Measurements from ENCODE around the gene LRRTM4. TPM values are rescaled to one million over a fixed set of nuclear protein-coding genes. Genes with fewer than 3 reads are reported as not detected.
A peak's percentile ranks its signal among the peaks of the same experiment; 100 is the strongest.

Gene LRRTM4
- total RNA-seq, 1 experiment from 2014 or later: 1.1 TPM

DNA sequence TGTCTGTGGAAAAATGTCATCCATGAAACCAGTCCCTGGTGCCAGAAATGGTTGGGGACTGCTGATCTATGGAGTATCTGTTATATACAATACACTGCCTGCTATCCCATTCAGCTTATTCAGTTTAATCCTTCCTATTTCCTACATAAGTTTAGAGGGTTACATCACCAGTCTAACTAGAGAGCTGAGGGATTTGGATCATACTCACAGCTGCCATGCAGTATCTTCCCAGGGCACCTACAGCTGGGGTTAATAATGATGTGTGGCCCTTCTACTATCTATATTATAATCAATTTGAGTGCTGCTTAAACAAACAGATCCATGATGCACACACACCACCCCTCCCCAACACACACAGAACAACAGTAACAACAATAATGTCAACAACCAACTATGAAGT is 524.0 kb downstream of the LRRTM4 start:
- DNase-seq (ENCODE audit: low spot score): no peak

DNA sequence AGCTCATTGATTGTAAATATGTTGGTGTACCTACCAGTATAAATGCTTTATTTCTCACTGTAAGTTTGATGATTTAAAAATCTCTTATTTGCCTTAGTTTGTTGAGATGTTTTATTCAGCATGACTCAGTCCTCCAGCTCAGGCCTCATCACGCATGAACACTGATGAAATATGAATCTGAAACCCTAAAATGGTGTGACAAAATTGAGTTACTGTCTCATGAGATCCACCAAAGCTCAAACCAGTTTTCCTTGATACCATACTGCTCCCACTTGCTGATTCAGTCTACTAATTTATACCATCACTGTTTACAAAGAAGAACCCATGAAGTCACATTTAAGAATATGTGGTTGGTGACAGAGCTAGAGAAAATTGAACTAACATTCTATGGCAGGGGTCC is 524.9 kb downstream of the LRRTM4 start:
- DNase-seq (ENCODE audit: low spot score): no peak

DNA sequence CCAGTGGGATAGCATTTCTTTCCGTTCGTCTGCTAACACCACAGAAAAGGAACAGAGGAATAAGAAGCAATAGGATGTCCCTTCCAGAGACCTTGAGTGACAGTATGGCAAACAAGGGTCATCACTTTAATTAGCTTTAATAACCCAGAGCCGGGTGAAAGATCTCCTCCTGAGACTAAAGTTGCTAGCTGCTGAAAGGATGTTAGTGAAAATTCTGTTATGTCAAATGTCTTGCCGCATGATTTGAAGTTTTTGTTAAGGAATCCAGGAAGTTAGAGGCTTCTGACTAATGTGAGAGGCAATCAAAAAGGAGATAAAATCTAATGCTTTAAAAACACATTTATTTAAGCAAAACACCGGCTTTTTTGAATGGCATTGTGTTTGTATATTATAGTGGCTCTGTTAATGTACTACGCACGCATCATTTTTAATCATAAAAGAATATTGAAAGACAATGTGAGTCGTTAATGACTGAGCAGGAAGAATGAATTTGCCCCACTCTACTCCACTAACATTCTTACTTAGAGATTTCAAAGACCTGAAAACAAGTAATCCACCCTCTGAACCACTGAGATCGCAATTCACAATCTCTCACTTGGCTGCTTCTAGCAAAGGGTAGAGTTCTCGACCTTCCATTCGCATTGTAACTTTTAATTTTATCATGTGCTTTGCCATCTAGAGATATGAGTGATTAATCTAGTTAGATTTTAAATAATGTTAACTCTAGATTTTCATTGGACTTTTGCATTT is 536.6 kb downstream of the LRRTM4 start:
- no peak for DNase-seq (ENCODE audit: low spot score)

DNA sequence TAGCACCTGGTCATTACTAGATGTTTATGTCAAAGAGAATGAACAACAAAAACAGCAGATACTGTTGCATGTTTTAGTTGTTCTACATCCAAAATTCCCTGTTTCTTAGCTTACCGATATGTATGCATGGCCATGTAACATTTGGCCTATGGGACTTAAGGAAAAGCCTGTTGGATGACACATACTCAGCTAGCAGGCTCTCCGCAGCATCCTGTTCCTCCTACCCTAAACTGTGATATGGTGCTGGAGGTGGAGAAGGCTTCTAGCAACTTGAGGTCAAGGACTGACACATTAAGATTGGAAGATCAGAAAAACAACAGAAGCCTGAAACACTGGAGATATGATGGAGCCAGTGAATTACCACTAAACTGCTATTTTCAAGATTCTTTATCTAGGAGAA is 537.8 kb downstream of the LRRTM4 start:
- DNase-seq (ENCODE audit: low spot score): no peak

DNA sequence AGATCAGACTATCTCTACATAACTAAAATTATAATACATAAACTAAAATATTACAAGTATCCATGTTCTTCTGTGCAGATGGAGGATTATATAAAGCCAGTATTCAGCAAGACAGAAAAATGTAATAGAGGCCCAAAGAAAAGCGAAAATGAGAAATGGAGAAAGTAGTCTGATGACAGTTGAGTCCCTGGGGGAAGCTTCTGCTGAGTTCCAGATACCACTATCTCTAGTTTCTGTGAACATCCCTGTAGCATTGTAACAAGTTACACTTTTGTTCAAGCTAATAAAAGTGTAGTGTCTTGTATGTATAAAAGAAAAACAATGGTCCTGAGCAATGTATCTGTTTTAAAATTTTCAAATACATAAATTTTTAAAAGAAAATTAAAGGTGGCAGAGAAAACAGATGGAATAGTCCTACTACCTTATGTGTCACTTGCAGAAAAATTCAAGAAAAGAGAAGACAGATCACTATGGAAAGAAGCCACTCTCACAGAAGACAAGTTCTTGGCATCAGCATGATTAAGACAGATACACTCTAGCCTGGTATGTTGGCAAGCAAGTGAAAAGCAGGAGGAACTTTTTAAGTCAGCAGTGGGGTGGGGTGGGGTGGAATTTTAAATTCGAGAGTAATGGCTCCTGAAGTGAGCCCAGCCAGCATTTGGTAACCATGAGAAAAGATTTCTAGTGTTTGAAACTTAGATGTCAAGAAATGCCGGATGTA is 541.9 kb downstream of the LRRTM4 start:
- no peak for DNase-seq (ENCODE audit: low spot score)

DNA sequence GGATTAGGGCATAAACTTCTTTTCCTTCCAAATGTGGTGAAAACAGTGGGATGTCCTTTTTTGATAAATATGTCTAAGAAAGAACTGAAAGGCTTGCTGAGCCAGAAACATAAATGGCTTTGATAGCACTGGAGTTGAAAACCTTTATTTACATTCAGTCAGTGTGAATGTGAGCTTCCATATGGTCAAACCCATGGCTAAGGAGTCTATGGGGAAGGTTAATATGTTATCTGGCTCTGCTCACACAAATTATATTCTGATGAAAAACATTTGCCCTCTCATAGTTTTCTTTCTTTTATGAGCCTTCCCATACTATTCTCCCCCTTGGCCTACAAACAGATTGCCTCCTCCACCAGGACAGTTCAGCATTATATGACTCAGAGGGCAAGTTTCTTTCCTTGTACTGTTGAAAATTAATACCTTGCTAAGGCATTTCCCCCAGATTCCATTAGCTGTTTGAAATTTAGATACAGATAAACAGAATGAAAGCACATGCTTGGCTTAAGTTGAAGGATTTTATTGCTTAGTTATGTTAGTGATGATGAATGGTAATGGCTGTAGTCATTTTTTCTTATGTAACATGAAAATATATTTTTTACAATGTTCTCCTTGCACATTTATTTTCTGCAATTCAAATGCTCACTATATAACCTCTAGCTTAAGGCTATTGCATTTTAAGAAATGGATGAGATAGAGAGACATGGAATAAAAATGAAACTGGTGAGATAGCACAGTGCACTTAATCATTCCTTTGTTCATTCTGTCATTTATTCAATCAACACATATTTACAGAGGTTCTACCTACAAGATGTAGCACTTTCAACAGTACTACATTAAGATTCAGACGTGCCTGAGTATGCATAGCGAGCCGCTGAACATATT is 544.1 kb downstream of the LRRTM4 start:
- DNase-seq (ENCODE audit: low spot score): no peak

DNA sequence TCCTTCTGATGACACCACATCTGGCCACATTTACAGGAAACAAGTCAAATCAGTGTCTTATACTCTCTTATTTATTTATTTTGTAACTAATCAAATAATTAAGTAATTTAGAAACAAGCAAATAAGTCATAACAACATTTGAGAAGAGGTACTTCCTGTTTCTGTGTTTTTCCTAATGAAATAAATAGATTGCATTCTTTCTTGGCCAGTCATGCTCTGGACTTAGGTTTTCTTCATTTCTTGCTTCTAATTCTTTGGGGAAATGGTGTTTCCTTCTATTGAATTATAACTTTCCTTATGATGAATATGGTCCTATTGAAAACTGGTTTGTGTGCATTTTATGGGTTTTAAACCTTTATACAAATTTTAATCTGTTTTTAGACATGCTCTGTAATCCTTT is 546.4 kb downstream of the LRRTM4 start:
- no peak for DNase-seq (ENCODE audit: low spot score)

DNA sequence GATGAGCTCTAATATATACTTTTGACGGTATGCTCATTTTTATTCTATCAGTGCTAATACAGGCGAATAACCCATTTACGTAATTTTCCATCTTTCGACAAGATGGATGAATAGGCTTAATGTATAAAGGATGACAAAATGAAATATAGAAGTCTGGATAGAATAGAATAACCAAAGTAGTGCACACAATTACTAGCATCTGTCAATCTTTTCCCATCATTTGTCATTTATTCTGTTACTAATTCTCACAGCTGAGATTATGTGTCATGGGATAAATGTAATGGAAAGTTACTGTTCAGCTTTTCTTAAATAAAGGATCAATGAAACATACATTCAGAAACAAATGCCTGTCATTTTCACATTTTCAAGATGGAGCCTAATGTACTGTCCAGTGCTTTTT is 548.6 kb downstream of the LRRTM4 start:
- DNase-seq (ENCODE audit: low spot score): no peak

DNA sequence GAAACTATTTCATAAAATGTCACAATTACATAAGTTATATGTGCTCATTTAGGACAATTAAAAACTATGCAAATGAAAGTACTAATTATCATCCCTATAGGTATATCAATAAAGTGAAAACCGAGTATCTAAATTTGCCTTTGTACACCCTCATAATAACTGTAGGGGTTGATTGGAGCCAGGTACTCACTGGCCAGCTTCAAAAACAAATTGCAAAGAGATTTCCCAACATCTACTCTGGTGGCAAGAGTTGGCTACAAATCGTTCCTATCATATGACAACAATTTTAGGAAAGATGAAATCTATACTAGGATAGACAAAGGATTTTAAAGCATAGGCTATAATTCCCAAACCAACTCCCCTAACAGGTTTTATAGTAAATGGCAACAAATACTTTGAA is 556.4 kb downstream of the LRRTM4 start:
- no peak for DNase-seq (ENCODE audit: low spot score)

DNA sequence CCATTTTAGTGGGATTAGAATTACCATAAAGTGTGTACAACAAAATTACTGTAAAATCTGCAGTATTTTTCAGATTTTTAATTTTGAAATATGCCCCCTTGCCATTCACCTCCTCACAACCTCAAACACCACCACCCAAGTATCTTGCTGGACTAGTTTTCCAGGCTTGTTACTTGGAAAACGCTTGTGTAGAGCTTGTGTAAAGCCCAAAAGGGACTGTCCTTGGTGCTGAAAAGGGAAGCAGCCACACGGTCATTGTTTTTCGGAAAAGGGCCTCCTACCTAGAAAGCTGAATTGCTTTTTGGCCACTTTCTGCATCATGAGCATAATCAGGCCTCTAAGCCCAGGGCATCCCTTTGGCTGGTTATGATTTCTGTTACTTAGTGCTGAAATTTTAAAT is 563.4 kb downstream of the LRRTM4 start:
- no peak for DNase-seq (ENCODE audit: low spot score)

DNA sequence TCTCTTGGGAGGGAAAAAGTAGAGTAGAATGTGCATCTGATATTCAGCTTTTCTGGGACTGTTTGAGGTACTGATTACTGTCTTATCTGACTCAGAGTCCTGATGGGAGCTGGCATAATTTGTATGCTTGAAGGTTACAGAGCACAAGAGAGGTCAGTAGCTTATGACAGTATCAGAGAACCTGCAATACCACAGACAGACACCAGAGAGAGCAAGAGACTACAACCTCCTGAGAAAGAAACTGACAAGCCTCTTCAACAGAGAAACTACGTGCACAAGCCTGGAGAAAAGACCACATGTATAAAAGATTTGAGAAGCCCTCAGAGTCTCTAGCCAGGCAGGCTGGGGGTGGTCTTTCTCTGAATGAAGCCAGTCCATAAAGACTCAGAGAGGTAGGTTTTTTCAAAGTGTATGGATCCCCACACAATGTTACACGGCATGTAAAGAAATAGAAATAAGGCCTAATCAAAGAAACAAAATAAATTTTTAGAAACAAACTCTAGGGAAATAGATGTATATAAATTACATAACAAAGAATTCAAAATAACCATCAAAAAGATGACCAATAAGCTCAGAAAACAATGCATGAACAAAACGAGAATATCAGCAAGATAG is 568.3 kb downstream of the LRRTM4 start:
- peak; percentile 64 for DNase-seq (ENCODE audit: low spot score)

DNA sequence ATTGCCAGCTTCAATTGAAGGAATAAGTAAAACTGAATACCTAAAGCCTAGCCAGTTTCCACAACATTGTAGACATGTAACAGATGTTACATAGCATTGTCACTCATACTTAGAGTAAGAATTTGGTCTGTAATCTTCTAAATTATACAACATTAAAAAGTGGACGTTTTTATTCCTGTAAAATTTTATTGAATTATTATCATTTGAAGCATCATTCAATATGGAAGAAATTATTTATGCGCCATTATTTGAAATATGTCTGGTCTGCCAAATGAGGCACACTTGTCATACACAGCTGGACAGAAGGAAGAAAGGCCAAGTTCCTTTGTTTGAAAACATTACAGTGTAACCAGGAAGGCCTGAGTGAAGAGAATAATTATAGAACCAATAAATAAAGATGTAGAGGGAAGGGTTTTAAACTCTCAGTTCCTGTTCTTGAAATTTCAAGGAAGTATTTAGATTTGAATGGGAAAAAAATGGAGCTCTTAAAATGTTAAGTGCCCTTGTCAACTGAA is 575.5 kb downstream of the LRRTM4 start:
- DNase-seq (ENCODE audit: low spot score): no peak

DNA sequence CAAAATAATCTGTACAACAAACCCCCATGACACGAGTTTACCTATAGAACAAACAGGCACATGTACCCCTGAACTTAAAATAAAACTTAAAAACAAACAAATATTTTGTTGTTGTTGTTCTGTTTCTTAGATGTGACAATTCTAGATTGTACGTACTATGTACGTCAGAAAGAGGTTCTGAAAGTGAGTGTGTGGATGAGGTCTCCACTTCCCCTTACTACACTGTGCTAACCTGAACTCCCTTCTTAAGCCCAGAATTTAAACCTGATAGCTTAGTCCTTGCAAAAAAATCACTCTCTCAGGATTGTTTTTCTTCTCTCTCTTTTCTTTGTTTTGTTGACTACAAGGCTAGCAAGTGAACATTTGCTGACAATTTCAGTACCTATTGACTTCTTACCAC is 581.6 kb downstream of the LRRTM4 start:
- no peak for DNase-seq (ENCODE audit: low spot score)

DNA sequence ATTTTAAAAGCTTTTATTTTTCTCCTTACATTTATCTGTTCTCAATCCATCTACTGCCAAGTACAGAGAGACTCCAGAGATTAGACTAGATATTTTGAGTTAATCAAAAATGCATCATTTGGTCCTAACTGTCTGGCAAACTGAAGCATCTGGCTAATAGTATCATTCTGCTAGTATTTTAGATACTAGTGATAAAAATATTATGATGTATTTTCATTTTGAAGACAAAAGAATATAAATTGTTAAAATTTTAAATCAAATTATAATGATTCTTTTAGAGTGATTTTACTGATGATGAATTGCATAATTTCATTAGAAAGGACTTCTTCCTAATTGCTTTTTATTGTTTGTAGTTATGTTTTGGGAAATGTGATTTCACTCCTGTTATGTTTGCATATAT is 584.0 kb downstream of the LRRTM4 start:
- DNase-seq (ENCODE audit: low spot score): no peak

DNA sequence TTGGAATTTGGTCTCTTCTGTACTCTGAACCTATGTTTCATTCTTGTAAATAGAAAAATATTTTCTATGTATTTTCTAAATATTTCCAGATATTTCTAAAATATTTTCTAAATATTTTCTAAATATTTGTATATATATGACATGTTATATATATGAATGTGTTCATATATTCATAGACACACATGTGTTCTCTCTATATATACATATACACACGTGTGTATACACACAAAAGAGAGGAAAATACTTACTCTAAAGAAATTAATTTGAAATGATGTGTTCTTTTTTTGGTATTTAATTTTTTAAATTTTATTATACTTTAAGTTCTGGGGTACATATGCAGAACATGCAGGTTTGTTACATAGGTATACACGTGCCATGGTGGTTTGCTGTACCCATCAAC is 589.6 kb downstream of the LRRTM4 start:
- no peak for DNase-seq (ENCODE audit: low spot score)

DNA sequence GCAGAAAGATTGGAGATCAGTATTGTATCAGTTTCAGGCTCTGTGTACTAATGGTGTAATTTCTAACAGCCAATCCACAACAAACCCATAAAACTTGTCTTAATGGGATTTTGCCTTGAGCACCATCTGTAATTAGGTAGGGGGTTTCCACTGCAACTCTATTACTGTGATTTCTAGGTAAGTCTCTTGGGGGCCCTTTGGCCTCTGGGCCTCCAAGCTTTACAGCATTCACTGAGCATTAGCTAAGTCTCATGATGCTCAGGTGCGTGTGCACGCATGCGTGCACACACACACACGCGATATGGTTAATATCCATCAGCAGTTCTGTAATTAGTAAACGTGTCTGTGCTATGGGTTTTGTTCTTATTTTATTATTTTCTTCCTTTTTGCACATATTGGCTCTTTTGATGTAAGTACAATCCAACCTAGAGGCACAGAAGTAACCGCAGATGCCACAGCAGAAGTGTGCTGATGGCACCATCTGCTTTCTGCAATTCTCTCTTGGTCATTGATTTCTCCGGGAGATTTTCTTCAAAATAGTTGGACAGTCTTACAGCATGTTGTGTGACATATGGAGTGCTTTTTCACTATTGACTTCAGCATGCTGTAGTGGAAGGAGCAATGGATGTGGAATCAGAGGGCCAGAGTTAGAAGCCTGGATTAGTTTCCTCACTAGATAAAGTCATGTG is 592.0 kb downstream of the LRRTM4 start:
- no peak for DNase-seq (ENCODE audit: low spot score)

DNA sequence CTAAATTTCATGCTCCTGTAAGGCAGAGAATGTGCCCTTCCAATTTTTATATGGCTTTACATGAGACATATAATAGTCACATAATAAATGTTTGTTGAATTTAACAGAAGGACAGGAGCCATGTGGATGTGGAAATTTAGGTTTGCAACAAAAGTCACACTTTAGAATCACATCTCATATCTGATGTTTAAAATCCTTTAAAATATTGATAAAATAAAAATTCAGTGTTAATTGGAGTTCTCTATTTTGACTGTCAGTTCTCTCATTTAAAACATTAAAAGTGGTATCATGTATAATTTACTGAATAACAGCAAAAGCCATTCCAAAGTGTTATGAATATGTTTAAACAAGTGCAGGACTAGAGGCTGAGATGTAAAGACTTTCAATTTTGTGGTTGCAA is 594.1 kb downstream of the LRRTM4 start:
- DNase-seq (ENCODE audit: low spot score): no peak

DNA sequence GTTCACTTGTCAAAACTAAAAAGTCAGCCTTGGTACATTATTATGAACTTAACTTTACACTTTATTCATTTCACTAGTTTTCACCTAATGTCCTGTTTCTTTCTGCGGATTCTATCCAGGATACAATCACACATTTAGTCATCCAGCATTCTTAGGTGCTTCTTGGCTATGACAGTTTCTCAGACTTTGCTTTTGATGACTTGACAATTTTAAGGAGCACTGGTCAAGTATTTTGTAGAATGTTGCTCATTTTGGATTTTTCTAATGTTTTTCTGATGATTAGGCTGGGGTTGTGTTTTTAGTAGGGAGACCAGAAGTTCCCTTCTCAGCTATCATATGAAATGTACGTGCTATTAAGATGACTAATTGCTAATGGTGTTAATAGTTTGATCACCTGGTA is 601.2 kb downstream of the LRRTM4 start:
- DNase-seq (ENCODE audit: low spot score): no peak

DNA sequence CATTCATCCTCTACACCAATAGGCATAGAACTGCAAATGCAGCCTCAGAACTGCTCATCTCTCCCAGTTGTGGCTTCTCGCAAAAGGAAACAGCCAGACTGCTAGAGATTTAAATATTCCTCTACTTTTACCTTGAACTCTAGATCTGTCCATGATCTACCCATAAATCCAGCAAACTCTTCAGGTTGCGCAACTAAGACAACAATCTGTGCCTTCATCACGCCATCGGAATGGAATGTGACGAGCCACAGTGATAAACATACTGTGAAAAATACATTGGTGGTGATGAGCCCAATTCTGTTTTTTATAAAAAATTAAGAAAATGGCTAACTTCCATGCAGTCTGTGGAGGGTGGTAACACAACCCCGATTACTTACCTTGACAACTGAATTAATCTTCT is 626.7 kb downstream of the LRRTM4 start:
- peak; percentile 10 for DNase-seq (ENCODE audit: low spot score)

DNA sequence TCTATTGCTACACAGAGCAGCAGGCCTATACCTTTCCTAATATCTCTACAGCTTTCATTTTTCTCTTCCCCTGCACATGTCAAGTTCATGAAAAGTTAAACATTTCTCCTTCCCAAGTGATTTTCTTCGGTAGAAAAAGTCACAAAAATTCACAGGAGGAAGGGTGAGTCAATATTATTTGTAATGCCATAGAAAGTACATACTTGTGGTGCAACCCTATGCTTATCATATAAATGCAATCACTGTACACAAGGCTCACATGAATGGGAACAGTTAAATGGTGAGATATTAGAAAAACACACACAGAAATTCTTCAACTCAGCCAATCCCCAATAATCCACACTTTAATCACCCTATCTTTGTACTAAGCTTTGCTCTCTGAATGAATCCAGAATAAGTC is 651.6 kb downstream of the LRRTM4 start:
- DNase-seq (ENCODE audit: low spot score): no peak

DNA sequence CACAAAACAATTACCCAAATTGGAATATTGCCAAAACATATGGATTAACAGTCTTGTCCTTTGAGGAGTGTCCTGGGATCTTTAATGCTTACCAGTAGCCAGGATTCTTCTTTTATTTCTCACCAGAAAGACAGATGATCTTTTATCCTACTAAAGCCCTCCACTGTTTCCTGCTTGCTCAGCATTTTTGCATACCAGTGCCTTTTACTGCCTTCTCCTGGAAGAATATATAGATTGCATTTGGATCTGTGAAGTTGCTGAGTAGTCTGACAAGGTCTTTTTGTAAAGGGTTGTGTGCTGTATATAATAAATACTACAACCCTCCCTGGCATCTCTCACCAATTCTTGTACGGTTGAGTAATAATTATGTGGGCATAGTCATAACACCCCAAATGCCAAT is 652.2 kb downstream of the LRRTM4 start:
- no peak for DNase-seq (ENCODE audit: low spot score)

Data from H4 (cell line).